OCI-LY3 (cell line): ENCODE measurements around the gene SHFL.

Experiments
- H2AFZ ChIP-seq: fragments of 200-600, 300-600 bp; shearing (Covaris generic); 2 replicates; pipeline ENCODE4 v1.6.0; 2014; ENCODE audit warnings: antibody characterized with exemption, low read depth, low read length
- H3K27ac ChIP-seq: fragments of 200-600, 300-600 bp; sonication (generic); 2 replicates; pipeline ENCODE4 v1.5.1; 2014; ENCODE audit warnings: mild to moderate bottlenecking, low read length, moderate library complexity, mixed read lengths
- H3K27me3 ChIP-seq: fragments of 200-600, 300-600 bp; sonication (generic); 2 replicates; pipeline ENCODE4 v1.6.1; 2014; ENCODE audit warnings: low read depth, low read length, mixed read lengths
- H3K36me3 ChIP-seq: fragments of 200-600, 300-600 bp; sonication (generic); replicated peaks from 2 replicates; pipeline ENCODE3; 2014; ENCODE audit warnings: low read depth, low read length, mixed read lengths
- H3K4me1 ChIP-seq: fragments of 300-600, 200-600 bp; sonication (generic); 2 replicates; pipeline ENCODE4 v1.6.1; 2014; ENCODE audit warnings: low read length, mixed read lengths
- H3K4me2 ChIP-seq: fragments of 200-600, 300-600 bp; sonication (generic); 2 replicates; pipeline ENCODE4 v1.6.1; 2014; ENCODE audit warnings: low read length, mixed read lengths
- H3K4me3 ChIP-seq: fragments of 300-600, 200-600 bp; sonication (generic); 2 replicates; pipeline ENCODE4 v1.5.1; 2014; ENCODE audit warnings: antibody characterized with exemption, mild to moderate bottlenecking, low read length, moderate library complexity
- H3K79me2 ChIP-seq: fragments of 300-600, 200-600 bp; shearing (Covaris generic); 2 replicates; pipeline ENCODE4 v1.6.1; 2014; ENCODE audit warnings: mild to moderate bottlenecking, low read length, mixed read lengths
- H3K9ac ChIP-seq: fragments of 300-600, 200-600 bp; shearing (Covaris generic); 2 replicates; pipeline ENCODE4 v1.6.0; 2014; ENCODE audit warnings: mild to moderate bottlenecking, low read length, moderate library complexity
- H3K9me3 ChIP-seq: fragments of 200-600, 300-600 bp; shearing (Covaris generic); 2 replicates; pipeline ENCODE4 v1.6.1; 2014; ENCODE audit warnings: low read length, mixed read lengths; ENCODE audit not compliant: insufficient read depth
- H4K20me1 ChIP-seq: fragments of 200-600, 300-600 bp; sonication (generic); 2 replicates; pipeline ENCODE4 v1.6.1; 2016; ENCODE audit warnings: low read length, mixed read lengths; ENCODE audit not compliant: insufficient read depth
- CTCF ChIP-seq: fragments of 200-600, 300-600 bp; sonication (generic); IDR thresholded peaks from 2 replicates; pipeline ENCODE4 v1.5.1; 2014; ENCODE audit warnings: antibody characterized with exemption, low read length, low read depth
- EZH2phosphoT487 ChIP-seq: fragments of 200-600 bp; shearing (Covaris generic); IDR thresholded peaks from 2 replicates; pipeline ENCODE4 v1.6.1; 2018; ENCODE audit warnings: antibody characterized with exemption, mixed run types, low read depth

SHFL gene

GRCh38 chr19:10106100-10106936, 20.2 kb downstream of the SHFL start, which contains the start of gene PPAN:
Gene PPAN (plus strand): TSS chr19:10106362. CDS start chr19:10106395, 33 bp downstream.
- H3K4me3 ChIP-seq = peak within 1 kb of the TSS; percentile 91
- peak within 1 kb of the TSS; percentile 96 for H3K4me2 ChIP-seq
- peak within 1 kb of the TSS; percentile 27 for H2AFZ ChIP-seq
- peaks cover 40% of the 10 kb centered on the region for H3K79me2 ChIP-seq
- H3K9me3 ChIP-seq = no peaks in the 10 kb centered on the region
- peak within 1 kb of the TSS; percentile 95 for H3K9ac ChIP-seq
- no peaks in the 10 kb centered on the region; the same call in 1 of the 2 replicates for H4K20me1 ChIP-seq
- H3K36me3 ChIP-seq = peaks cover 37% of the 10 kb centered on the region
- peaks cover 50% of the 10 kb centered on the region for H3K4me1 ChIP-seq
- TF ChIP-seq EZH2phosphoT487 (no peak), CTCF (no peak)
- peak within 1 kb of the TSS; percentile 79 for H3K27ac ChIP-seq
- no peaks in the 10 kb centered on the region for H3K27me3 ChIP-seq

GRCh38 chr19:10107254-10107653, 21.1 kb downstream of the SHFL start:
- peaks cover 40% of the 10 kb centered on the region for H3K79me2 ChIP-seq
- peaks cover 52% of the 10 kb centered on the region for H3K4me1 ChIP-seq

GRCh38 chr19:10107817-10108367, 21.8 kb downstream of the SHFL start:
- H3K79me2 ChIP-seq = peaks cover 40% of the 10 kb centered on the region
- peak overlapping the region; percentile 95; the same call in 1 of the 2 replicates for H3K9ac ChIP-seq
- peaks cover 52% of the 10 kb centered on the region for H3K4me1 ChIP-seq
- H3K4me2 ChIP-seq = peak overlapping the region; percentile 96
- TF ChIP-seq CTCF = no peak
- no peak for TF ChIP-seq EZH2phosphoT487
- H3K27ac ChIP-seq = no peak overlapping the region
- H3K9me3 ChIP-seq = no peaks in the 10 kb centered on the region
- H2AFZ ChIP-seq = no peak overlapping the region
- H3K4me3 ChIP-seq = peak overlapping the region; percentile 91; the same call in 1 of the 2 replicates
- H3K36me3 ChIP-seq = peaks cover 45% of the 10 kb centered on the region
- no peaks in the 10 kb centered on the region; the same call in 1 of the 2 replicates for H4K20me1 ChIP-seq
- H3K27me3 ChIP-seq = no peaks in the 10 kb centered on the region

More at GRCh38 chr19:10107254-10107653, 21.1 kb downstream of the SHFL start:
- H3K27me3 ChIP-seq = no peaks in the 10 kb centered on the region
- TF ChIP-seq CTCF (no peak), EZH2phosphoT487 (no peak)
- H2AFZ ChIP-seq = no peak overlapping the region
- H4K20me1 ChIP-seq = no peaks in the 10 kb centered on the region; the same call in 1 of the 2 replicates
- H3K4me3 ChIP-seq = peak overlapping the region; percentile 91
- H3K36me3 ChIP-seq = peaks cover 43% of the 10 kb centered on the region
- H3K4me2 ChIP-seq = peak overlapping the region; percentile 96
- peak overlapping the region; percentile 43 for H3K27ac ChIP-seq
- no peaks in the 10 kb centered on the region for H3K9me3 ChIP-seq
- H3K9ac ChIP-seq = peak overlapping the region; percentile 95

GRCh38 chr19:10109528-10109927, 23.4 kb downstream of the SHFL start:
- Histone ChIP-seq H3K36me3 (peaks cover 49% of the 10 kb centered on the region), H3K4me2 (no peak overlapping the region), H3K4me1 (peaks cover 49% of the 10 kb centered on the region), H4K20me1 (no peaks in the 10 kb centered on the region; the same call in 1 of the 2 replicates), H3K27ac (no peak overlapping the region), H3K4me3 (no peak overlapping the region), H3K27me3 (no peaks in the 10 kb centered on the region), H3K79me2 (peaks cover 40% of the 10 kb centered on the region), H3K9ac (no peak overlapping the region), H2AFZ (no peak overlapping the region), H3K9me3 (no peaks in the 10 kb centered on the region)
- TF ChIP-seq EZH2phosphoT487 (no peak), CTCF (no peak)
